AG20443 (cell line): Measurements from ENCODE around the gene KLHL28.

ENCODE experiments used
- DNase-seq: peaks from one replicate; pipeline ENCODE4 v3.0.0; 2012; ENCODE audit warnings: low spot score, mixed read lengths

KLHL28 gene

DNA sequence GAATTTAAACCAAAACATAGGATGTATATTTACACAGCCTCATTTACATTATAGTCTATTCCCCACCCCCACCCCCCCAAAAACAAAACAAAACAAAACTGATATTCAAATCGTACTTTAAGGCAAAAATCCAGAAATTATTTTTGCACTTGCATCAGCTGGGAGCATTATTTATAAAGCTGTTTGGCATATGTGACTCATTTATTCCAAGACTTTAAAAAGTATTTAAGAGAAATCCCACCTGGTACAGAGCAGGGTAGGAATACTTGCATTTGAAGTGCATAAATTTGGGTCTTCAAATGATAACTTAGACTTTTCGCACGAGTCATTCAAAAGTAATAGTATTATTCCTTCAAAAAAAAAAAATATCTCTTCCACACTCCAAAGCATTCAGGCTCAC lies 1.1 kb downstream of the KLHL28 start:
- no peak for DNase-seq

DNA sequence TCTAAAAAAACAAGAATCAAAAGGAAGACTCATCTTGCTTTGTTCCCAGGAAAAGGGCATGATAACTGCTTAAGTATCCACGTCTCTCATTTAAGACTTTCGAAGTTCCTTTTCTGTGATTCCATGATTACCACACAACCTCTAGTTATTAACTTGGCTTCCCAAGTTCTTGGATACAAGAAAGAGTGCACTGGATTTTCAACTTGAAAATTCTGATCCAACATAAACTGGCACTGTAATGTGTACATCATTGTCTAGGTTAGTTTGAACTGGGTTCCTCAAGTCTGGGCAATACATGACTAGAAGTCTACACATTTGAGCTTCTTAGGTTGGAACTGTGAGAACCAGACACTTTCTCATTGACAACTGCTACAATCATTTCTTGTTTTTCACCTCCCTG lies 1.6 kb downstream of the KLHL28 start:
- DNase-seq, result no peak

DNA sequence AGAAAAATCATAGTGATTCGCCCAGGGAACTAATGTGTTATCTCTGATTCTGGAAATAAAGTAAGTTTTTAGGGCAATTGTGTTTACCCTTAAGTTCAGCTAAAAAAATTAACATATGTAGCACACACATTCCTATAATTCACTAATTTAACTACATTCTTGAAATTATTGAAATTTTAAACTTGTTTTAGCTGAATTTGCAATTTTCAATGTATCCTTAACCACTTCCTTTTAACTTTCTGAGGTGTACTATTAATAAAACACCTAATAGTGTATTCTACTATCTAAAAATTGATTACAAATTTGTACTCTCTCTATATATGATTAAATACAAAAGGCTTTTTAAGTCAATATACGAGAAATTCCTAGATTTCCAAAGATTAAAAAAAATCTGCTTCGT lies 2.2 kb downstream of the KLHL28 start:
- no peak for DNase-seq

DNA sequence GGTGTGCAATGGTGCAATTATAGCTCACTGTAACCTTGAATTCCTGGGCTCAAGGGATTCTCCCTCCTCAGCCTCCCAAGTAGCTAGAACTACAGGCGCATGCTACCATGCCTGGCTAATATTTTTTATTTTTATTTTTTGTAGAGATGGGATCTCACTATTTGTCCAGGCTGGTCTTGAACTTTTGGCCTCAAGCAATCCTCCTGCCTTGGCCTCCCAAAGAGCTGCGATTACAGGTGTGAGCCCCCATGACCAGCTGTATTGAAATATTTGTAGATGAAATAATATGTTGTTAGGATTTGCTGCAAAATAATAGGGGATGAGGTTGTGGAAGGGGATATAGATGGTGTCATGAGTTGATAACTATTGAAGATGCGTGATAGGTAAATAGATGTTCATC lies 4.9 kb downstream of the KLHL28 start:
- DNase-seq, result no peak

DNA sequence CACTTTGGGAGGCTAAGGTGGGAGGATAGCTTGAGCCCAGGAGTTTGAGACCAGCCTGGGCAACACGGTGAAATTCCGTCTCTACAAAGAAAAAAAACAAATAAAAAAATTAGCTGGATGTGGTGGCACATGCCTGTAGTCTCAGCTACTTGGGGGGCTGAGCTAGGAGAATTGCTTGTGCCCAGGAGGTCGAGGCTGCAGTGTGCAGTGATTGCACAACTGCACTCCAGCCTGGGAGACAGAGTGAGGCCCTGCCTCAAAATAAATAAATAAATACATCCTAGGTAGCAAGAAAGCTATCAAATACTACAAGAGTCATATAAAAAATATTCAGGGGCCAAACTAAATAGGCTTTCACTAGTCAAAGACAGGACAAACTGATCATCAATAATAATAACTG lies 6.2 kb downstream of the KLHL28 start:
- no peak for DNase-seq

DNA sequence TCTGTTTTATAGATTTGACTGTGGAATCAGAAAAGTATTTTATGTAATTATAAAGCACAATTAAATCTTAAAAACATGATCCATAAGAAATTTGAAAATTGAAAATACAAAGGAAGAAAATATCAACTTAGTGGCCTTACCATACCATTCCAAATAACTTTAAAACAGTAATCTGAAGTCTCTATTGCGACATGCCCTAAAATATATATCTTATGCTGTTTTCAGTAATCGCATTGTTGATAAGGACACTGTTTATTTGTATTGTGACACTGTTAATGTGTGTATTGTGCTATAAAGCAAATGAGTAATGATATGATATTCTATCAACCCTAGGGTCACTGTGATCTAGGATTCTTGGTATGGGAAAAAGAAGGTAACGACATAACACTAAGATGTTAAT lies 7.0 kb downstream of the KLHL28 start:
- no peak for DNase-seq

DNA sequence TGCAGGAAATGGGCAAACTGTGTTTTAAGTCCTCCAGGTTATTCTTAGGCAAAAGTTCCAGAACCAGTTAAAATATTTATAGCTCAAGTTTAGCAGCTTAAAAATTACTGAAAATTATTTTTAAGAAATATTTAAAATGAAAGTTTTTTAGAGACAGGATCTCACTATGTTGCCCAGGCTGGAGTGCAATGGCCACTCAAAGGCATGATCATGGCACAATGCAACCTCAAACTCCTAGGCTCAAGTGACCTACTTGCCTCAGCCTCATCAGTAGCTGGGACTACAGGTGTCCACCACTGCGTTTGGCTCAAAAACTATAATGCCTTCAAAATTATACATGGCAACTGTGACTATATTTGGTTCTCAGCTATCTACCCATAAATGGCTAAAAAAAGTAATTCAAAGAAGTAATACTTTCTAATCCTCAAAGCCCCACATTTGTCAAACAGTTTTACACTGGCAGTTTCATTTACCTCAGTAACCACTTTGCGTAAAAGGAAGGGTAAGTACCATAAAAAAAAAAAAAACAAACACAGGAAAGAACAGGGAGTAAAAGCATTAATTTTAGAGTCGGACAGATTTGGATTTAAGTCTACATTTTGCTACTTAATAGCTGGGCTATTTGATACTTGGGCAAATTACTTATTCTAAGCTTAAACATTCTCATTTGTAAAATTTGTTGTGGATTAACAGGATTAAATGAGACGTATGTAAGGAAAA lies 9.2 kb downstream of the KLHL28 start:
- DNase-seq, result no peak

DNA sequence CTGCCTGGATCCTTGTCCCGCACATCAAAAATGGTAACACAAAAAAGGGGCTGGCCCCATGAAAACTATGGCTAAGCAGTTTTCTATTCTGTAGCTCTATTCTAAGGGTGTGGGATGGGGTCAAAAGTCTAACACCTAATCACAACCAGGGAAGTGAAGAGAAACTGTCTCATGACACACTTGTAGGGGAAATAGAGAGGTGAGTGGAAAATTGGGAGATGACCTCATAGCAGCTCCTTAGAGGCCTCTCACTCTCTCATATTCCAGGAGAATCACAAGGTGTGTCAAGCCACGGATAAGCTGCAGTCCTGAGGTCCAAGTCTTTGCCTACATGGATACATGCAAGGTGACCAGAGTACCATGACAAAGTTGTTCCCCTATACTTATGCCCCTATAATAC lies 10.7 kb downstream of the KLHL28 start:
- no peak for DNase-seq

DNA sequence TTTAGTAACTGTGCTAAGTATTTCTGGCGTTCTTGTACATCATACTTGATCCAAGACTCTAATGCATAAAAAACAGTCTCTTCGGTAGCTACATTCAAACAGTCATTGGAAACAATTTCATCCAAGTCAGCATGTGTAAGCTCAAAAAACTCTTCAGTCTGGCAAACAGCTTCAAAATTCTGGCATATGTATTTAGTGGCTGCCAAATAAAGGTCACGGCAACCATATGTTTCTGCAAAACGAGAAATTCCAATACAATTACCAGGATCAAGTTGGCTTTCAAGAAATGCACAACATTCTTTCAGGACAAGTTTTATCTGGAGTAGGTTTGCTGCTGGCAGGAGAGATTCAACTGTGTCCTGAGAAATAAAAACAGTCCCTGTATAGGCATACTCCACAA lies 16.5 kb downstream of the KLHL28 start:
- peak; percentile 68 for DNase-seq

DNA sequence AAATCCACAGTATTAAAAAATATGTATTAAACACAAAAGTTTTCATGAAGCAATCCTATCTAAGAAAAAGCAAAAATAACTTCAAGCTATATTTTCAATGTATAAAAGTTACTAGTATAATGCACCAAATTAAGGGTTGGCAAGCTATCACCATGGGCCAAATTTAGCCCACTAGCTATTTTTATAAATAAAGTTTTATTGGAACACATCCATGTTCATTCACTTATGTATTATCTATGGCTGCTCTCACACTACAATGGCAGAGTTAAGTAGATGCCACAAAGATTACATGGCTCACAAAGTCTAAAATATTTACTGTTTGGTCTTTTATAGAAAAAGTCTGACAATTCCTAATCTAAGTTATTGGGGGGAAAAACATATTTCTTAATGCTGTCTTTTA lies 17.6 kb downstream of the KLHL28 start:
- DNase-seq, result no peak

DNA sequence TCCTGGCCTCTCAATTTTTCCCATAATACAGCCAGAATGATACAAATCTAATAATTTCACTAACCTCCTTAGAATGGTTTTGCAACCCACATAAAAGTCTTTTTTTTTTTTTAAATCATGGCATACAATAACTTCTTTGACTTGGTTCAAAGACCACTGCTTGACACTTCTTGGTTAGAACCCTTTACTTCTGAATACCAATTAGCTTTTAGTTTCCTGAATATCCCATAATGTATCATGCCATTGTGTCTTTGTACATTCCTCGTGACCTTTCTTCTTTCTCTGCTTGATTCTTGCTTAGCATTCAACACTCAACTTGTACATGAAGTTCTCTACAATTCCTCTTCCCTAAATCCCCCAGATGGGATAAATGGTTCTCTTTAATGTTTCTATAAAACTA lies 19.3 kb downstream of the KLHL28 start:
- no peak for DNase-seq

DNA sequence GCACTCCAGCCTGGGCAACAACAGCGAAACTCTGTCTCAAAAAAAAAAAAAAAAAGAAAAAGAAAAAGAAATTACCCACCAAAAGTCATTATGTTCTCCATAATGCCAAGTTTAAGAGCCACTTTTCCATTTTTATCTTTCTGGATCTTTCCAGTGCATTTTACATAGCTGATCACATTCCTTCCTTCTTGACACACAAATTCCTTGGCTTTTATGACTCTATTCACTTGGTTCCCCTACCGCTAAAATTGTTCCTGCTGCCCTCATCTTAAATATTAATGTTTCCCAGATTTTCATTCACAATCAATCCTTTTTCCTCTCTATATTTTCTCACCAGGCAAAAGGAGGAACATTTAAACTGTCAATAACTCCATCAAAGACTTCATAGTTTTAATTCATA lies 20.2 kb downstream of the KLHL28 start:
- DNase-seq, result peak; percentile 35

DNA sequence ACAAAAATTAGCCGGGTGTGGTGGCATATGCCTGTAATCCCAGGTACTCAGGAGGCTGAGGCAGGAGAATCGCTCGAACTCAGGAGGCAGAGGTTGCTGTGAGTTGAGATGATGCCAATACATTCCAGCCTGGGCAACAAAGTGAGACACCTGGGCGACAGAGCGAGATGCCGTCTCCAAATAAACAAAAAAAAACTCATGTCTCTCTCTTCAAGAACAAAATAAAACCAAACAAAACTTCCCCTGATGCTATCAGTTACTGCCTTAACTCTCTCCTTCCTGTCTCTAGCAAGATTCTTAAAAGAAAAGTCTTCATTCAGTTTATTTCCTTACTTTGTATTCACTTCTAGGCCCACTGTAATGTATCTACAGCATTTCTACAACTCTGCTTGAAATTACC lies 20.8 kb downstream of the KLHL28 start:
- no peak for DNase-seq

DNA sequence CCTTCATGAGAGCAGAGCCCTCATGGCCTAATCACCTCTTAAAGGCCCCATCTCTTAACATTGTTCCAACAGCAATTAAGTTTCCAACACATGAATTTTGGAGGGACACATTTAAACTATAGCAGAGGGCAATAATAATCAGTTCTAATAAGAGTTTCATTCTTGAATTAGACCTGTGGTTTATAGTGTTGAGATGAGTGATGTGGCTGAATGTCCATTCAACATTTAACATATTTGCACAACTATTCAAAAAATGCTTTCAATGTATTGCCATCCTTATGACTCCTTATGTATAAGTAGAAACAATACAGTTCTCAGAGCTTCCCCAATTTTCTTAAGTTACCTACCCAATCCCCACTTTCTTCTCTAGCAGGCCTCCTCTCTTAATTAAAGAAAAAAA lies 21.5 kb downstream of the KLHL28 start:
- no peak for DNase-seq

DNA sequence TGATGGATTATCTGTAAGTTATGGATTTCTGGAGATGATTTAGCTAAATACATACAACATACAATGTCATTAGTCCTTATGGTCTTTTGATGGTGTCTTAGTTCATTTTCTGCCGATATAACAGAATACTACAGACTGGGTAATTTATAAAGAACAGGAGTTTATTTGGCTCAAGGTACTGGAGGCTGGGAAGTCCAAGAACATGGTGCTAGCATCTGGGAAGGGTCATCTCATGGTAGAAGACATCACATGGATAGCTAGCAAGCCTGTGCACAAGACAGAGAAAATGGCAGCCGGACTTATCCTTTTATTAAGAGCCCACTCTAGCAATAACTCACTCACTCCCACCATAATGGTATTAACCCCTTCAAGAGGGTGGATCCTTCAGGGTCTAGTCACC lies 24.2 kb downstream of the KLHL28 start:
- no peak for DNase-seq

DNA sequence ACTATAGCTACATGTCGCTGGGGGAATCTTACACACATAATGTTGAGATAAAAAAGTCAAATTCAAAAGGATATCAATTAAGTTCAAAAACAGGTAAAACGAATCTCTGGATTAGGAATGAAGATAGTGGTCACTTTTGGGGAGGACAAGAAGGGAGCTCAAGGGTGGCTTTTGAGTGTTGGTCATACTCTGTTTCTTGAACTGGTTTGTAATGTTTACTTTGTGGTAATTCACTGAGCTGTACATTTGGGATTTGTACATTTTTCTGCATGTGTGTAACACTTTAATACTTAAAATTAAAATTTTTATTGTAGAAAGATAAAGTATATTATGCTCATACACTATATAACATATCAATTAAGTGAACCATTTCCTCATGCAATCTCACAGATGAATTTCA lies 26.6 kb downstream of the KLHL28 start:
- no peak for DNase-seq

DNA sequence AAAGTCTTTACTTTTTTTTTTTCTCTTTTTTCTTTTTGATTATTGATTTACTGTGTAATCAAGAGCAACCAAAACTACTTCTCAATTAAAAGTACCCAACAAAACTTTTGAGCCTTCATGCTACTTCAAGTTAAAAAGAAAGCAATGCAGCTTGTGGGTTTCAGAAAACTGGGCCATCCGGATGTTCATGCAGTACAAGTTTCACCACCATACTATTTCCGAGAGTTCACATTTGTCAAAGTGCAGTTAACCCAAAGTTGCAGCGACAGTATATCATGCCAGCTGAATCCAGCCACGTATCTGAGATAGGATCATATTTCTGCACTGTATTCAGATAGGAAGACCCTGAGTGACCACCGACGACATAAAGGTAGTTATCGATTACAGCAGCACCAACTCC lies 33.0 kb downstream of the KLHL28 start:
- DNase-seq, result no peak

DNA sequence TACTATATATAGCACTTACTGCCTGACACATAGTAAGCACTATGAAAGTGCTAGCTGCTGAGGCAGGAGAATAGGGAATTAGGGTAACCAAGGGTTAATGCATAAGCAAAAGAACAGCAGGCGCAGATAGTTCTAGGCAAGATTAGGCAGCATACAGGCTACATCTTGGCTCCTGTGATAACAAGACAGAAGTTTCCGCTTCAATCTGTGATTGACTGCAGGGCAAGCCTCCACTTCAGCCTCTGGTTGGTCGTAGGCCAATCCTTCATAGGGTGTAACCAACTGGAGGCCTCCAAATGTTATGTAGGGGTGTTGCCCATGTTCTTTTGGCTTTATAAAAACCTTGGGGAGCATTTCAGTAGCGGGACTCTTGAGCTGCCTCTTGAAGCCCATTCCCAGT lies 46.9 kb downstream of the KLHL28 start:
- DNase-seq, result peak; percentile 34

DNA sequence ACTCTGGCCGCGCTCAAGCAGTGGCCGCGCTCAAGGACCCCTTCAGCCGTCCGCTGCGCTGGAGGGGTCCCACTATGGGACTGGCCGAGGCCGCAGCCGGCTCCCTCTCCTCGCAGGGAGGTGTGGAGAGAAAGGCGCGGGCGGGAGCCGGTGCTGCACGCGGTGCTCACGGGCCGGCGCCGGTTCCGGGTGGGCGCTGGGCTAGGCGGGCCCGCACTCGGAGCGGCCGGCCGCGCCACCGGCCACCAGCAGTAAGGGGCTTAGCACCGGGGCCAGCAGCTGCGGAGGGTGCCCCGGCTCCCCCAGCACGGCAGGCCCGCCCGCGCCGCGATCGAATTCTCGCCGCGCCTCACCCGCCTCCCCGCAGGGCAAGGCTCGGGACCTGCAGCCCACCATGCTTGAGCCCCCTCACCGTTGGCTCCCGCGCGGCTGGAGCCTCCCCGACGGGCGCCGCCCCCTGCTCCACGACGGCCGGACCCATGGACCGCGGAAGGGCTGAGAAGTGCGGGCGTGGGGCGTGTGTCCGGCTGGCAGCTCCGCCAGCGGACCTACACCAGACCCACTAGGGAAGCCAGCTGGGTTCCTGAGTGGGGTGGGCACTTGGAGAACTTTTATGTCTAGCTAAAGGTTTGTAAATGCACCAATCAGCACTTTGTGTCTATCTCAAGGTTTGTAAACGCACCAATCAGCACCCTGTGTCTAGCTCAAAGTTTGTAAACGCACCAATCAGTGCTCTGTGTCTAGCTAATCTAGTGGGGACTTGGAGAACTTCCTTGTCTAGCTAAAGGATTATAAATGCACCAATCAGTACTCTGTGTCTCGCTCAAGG lies 49.5 kb downstream of the KLHL28 start:
- peak; percentile 33 for DNase-seq

DNA sequence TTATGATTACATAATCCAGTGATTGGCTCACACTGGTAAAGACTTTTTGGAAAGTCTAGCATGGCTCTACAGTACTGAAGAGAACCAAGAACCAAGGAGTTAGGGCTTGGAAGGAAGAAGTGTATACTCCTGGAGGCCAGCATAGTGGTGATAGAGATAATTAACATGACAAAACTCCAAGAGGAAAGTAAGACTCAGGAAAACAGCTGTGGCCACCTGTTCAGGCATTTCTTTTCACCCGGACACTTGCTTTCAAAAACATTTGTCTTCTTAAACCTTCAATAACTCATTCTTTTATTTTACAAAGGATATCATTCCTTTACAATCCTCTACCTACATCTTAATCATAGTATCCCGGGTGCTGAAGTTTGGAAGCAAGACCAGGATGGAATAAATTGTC lies 50.9 kb downstream of the KLHL28 start:
- DNase-seq, result no peak

DNA sequence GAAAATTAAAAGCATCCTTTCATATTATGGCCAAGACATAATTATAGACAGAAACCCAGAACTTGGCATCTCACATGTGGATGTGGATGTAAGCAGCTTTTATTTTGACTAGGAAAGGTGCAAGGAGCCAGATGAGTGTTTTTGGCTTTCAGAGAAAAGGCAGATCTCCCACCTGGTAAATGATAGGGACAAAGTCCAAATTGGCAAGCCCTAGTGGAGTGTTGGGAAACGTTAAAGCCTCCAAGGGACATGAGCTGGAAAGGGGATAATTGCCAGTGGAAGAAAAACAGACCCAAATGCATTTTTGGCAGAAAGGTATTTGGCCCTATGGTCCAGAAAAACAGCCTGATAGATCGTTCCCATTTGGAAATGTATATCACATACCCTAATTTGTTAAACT lies 60.1 kb downstream of the KLHL28 start:
- DNase-seq, result no peak

DNA sequence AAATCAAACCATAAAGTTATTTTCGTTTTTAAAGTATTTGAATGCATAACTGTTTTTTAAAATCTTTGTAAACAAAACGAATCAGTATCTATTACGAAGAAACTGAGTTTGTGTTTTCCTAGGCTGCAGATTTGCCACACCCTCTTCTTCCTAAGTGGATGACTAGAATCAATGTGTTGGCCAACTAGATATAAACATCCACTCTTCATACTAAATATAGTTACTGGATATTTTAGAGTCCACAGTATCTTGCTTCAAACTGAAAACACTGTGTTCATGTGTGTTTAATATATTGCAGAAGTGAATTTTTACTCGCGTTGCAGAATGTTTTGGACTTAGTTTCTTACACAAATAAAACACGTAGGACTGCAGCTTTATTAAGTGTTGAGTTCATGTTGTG lies 63.2 kb downstream of the KLHL28 start:
- DNase-seq, result no peak

DNA sequence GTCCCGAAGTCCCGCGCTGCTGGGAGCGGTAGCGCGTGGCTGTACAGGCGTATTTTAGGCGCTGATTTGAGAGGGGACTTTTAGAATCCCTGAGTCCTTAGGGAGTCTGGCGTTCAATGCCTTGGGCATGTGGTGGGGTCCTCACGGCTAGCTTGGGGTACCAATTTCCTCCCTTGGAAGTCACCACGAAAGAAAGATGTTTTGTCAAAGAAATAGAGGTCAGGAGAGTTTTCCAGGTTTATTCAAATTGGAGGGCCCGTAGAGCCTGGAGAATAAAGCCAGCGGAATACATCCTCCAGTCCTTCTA lies 63.9 kb downstream of the KLHL28 start:
- DNase-seq, result no peak
